Peyer's patch (tissue), 4 donors: Measurements from ENCODE around the gene MMUT. TPM values are rescaled to one million over a fixed set of nuclear protein-coding genes. Genes with fewer than 3 reads are reported as not detected.

Experiments
- DNase-seq, 3 donors: peaks; one replicate each; pipeline ENCODE4 v3.0.0-alpha.2; 2017 to 2019
- H3K27ac ChIP-seq, 4 donors: fragments of 200-600 bp; sonication (generic); one replicate each; pipeline ENCODE4 v1.5.1; 2016 to 2019
- H3K27me3 ChIP-seq, 2 donors: fragments of 200-600 bp; sonication (generic); one replicate each; pipeline ENCODE4 v1.5.1; 2019
- H3K36me3 ChIP-seq, 3 donors: fragments of 200-600 bp; sonication (generic); one replicate each; pipeline ENCODE4 v1.5.1; 2016 to 2019
- H3K4me1 ChIP-seq, 4 donors: fragments of 200-600 bp; sonication (generic); one replicate each; pipeline ENCODE4 v1.5.1; 2016 to 2019
- H3K4me3 ChIP-seq, 4 donors: fragments of 200-600 bp; sonication (generic); 1 replicate in 3 of 4; 2 replicates in 1 of 4; pipeline ENCODE4 v1.5.1; 2016 to 2019; ENCODE audit warnings: mild to moderate bottlenecking in 1 of 4
- H3K9me3 ChIP-seq, 4 donors: fragments of 200-600 bp; sonication (generic); one replicate each; pipeline ENCODE4 v1.5.1; 2016 to 2019; ENCODE audit warnings: mild to moderate bottlenecking in 1 of 4
- CTCF ChIP-seq, 6 experiments: fragments of 450-650 bp in 4 of 6; fragments of 200-600 bp in 2 of 6; sonication (generic) in 1 of 6; IDR thresholded peaks; one replicate each; pipeline ENCODE4 v1.5.1; 2017 to 2019; ENCODE audit warnings: antibody characterized with exemption in 6 of 6, mild to moderate bottlenecking in 3 of 6, moderate library complexity in 1 of 6
- POLR2A ChIP-seq, 2 donors: fragments of 450-650 bp; IDR thresholded peaks; one replicate each; pipeline ENCODE4 v1.5.1; 2017; ENCODE audit warnings: antibody characterized with exemption in 2 of 2, mild to moderate bottlenecking in 2 of 2, moderate library complexity in 2 of 2
- total RNA-seq, 4 donors: library from RNA; depleted of rRNA; stranded (reverse); fragments of >200 nt; gene quantifications; one replicate each; pipeline ENCODE4 v1.1.0, GENCODE V29; 2016

The MMUT gene
- total RNA-seq, 4 donors from 2014 or later: 10.7 to 24.5 (median 16.9) TPM

- H3K4me1 ChIP-seq: no peaks in the 10 kb centered on the region
- H3K36me3 ChIP-seq: no peaks in the 10 kb centered on the region
- no peaks in the 10 kb centered on the region for H3K27me3 ChIP-seq
- H3K4me3 ChIP-seq: no peak overlapping the region
- no peak for DNase-seq
- no peak for TF ChIP-seq POLR2A (IDR thresholded peaks at IDR 0.05)
- TF ChIP-seq CTCF (IDR thresholded peaks at IDR 0.05): no peak
- no peaks in the 10 kb centered on the region for H3K9me3 ChIP-seq
- no peak overlapping the region for H3K27ac ChIP-seq
Measured at GRCh38 chr6:49416195-49416594, 46.9 kb downstream of the MMUT start.

GRCh38 chr6:49415358-49415757 is 47.7 kb downstream of the MMUT start:
- Histone ChIP-seq H3K4me3 (no peak overlapping the region), H3K36me3 (no peaks in the 10 kb centered on the region), H3K27ac (no peak overlapping the region), H3K9me3 (no peaks in the 10 kb centered on the region), H3K27me3 (no peaks in the 10 kb centered on the region), H3K4me1 (no peaks in the 10 kb centered on the region)
- no peak for DNase-seq
- TF ChIP-seq CTCF (IDR thresholded peaks at IDR 0.05) (no peak), POLR2A (IDR thresholded peaks at IDR 0.05) (no peak)

GRCh38 chr6:49410564-49410963 is 52.5 kb downstream of the MMUT start:
- Histone ChIP-seq H3K36me3 (no peaks in the 10 kb centered on the region), H3K27ac (no peak overlapping the region), H3K27me3 (no peaks in the 10 kb centered on the region), H3K4me1 (no peaks in the 10 kb centered on the region), H3K4me3 (no peak overlapping the region), H3K9me3 (no peaks in the 10 kb centered on the region)
- no peak for DNase-seq
- no peak for TF ChIP-seq POLR2A (IDR thresholded peaks at IDR 0.05)
- TF ChIP-seq CTCF (IDR thresholded peaks at IDR 0.05): no peak

GRCh38 chr6:49409951-49410542 is 53.0 kb downstream of the MMUT start:
- peak; percentile 48 to 85 (median 54) for DNase-seq
- no peak for TF ChIP-seq POLR2A (IDR thresholded peaks at IDR 0.05)
- peak; percentile 33 to 84 (median 70) for TF ChIP-seq CTCF (IDR thresholded peaks at IDR 0.05)
- Histone ChIP-seq H3K27ac (no peak overlapping the region), H3K4me1 (no peaks in the 10 kb centered on the region), H3K9me3 (no peaks in the 10 kb centered on the region), H3K27me3 (no peaks in the 10 kb centered on the region), H3K4me3 (no peak overlapping the region), H3K36me3 (no peaks in the 10 kb centered on the region)

- Histone ChIP-seq H3K4me1 (no peaks in the 10 kb centered on the region), H3K27ac (no peak overlapping the region), H3K27me3 (no peaks in the 10 kb centered on the region), H3K4me3 (no peak overlapping the region), H3K9me3 (no peaks in the 10 kb centered on the region), H3K36me3 (no peaks in the 10 kb centered on the region)
- TF ChIP-seq POLR2A (IDR thresholded peaks at IDR 0.05): no peak
- no peak for TF ChIP-seq CTCF (IDR thresholded peaks at IDR 0.05)
- DNase-seq: no peak
Measured at GRCh38 chr6:49406250-49406970, 56.6 kb downstream of the MMUT start.
